SJSA1 (cell line): ENCODE data around the gene TNRC18. TPM values are rescaled to one million over a fixed set of nuclear protein-coding genes. Genes with fewer than 3 reads are reported as not detected.
"Not testable (repeated sequence)": the region's sequence is repeated elsewhere in the genome, so short reads cannot be mapped to it uniquely, and the experiment has no call there.

Source experiments
- DNase-seq, 2 experiments: peaks; one replicate each; pipeline ENCODE4 v3.0.0-alpha.2; 2015 to 2020; ENCODE audit warnings: low spot score in 2 of 2, low read depth in 1 of 2
- H3K27ac ChIP-seq: fragments of 250-450 bp; sonication (Bioruptor Pico); 2 replicates; pipeline ENCODE4 v1.5.1; 2020; ENCODE audit warnings: mild to moderate bottlenecking, moderate library complexity
- H3K27me3 ChIP-seq: fragments of 250-450 bp; sonication (Bioruptor Pico); replicated peaks from 2 replicates; pipeline ENCODE4 v1.5.1; 2020; ENCODE audit warnings: mild to moderate bottlenecking, moderate library complexity
- H3K36me3 ChIP-seq: fragments of 250-450 bp; sonication (Bioruptor Pico); 2 replicates; pipeline ENCODE4 v1.5.1; 2020; ENCODE audit warnings: mild to moderate bottlenecking
- H3K4me1 ChIP-seq: fragments of 250-450 bp; sonication (Bioruptor Pico); replicated peaks from 2 replicates; pipeline ENCODE4 v1.6.1; 2021; ENCODE audit warnings: mild to moderate bottlenecking
- H3K4me3 ChIP-seq: fragments of 250-450 bp; sonication (Bioruptor Pico); 2 replicates; pipeline ENCODE4 v1.5.1; 2020; ENCODE audit warnings: mild to moderate bottlenecking
- H3K9me3 ChIP-seq: fragments of 250-450 bp; sonication (Bioruptor Pico); replicated peaks from 2 replicates; pipeline ENCODE4 v1.5.1; 2020; ENCODE audit warnings: mild to moderate bottlenecking
- total RNA-seq: library from RNA; depleted of rRNA; stranded (reverse); fragments of >200 nt; shearing (Covaris generic); gene quantifications from 2 replicates; pipeline ENCODE4 v1.2.3, GENCODE V29; 2014

The TNRC18 gene
- total RNA-seq, 1 experiment from 2014 or later = 19.8 TPM

- H3K36me3 ChIP-seq = peaks cover 35% of the 10 kb centered on the region
- no peak overlapping the region for H3K4me3 ChIP-seq
- H3K27ac ChIP-seq = no peak overlapping the region
- no peaks in the 10 kb centered on the region for H3K27me3 ChIP-seq
- H3K4me1 ChIP-seq = no peaks in the 10 kb centered on the region
- no peak for DNase-seq
- H3K9me3 ChIP-seq = no peaks in the 10 kb centered on the region
These were observed 79.3 kb downstream of the TNRC18 start for GRCh38 chr7:5344342-5344741.

GRCh38 chr7:5343884-5344283 lies 79.8 kb downstream of the TNRC18 start:
- no peak for DNase-seq
- no peak overlapping the region for H3K4me3 ChIP-seq
- no peaks in the 10 kb centered on the region for H3K4me1 ChIP-seq
- no peaks in the 10 kb centered on the region for H3K27me3 ChIP-seq
- peaks cover 35% of the 10 kb centered on the region for H3K36me3 ChIP-seq
- no peak overlapping the region for H3K27ac ChIP-seq
- H3K9me3 ChIP-seq = no peaks in the 10 kb centered on the region

- Histone ChIP-seq H3K27me3 (no peaks in the 10 kb centered on the region), H3K36me3 (peaks cover 35% of the 10 kb centered on the region), H3K4me1 (no peaks in the 10 kb centered on the region), H3K9me3 (no peaks in the 10 kb centered on the region), H3K27ac (no peak overlapping the region), H3K4me3 (no peak overlapping the region)
- no peak for DNase-seq
These were observed 81.0 kb downstream of the TNRC18 start for GRCh38 chr7:5342631-5343030.

GRCh38 chr7:5339955-5340354 lies 83.7 kb downstream of the TNRC18 start:
- Histone ChIP-seq H3K4me1 (no peaks in the 10 kb centered on the region), H3K27ac (no peak overlapping the region), H3K4me3 (no peak overlapping the region), H3K27me3 (no peaks in the 10 kb centered on the region), H3K9me3 (no peaks in the 10 kb centered on the region), H3K36me3 (peaks cover 37% of the 10 kb centered on the region)
- DNase-seq = no peak

- Histone ChIP-seq H3K4me3 (no peak overlapping the region), H3K9me3 (no peaks in the 10 kb centered on the region), H3K4me1 (no peaks in the 10 kb centered on the region), H3K27ac (no peak overlapping the region), H3K36me3 (peaks cover 23% of the 10 kb centered on the region), H3K27me3 (no peaks in the 10 kb centered on the region)
- no peak for DNase-seq
These were observed 86.6 kb downstream of the TNRC18 start for GRCh38 chr7:5337047-5337446.

GRCh38 chr7:5334671-5335070 lies 89.0 kb downstream of the TNRC18 start:
- DNase-seq = no peak
- H3K4me1 ChIP-seq = no peaks in the 10 kb centered on the region
- peaks cover 23% of the 10 kb centered on the region for H3K36me3 ChIP-seq
- no peaks in the 10 kb centered on the region for H3K9me3 ChIP-seq
- H3K27me3 ChIP-seq = no peaks in the 10 kb centered on the region
- H3K4me3 ChIP-seq = no peak overlapping the region
- no peak overlapping the region for H3K27ac ChIP-seq

- H3K4me3 ChIP-seq = no peak overlapping the region
- no peak for DNase-seq
- H3K27ac ChIP-seq = no peak overlapping the region
- peaks cover 23% of the 10 kb centered on the region for H3K36me3 ChIP-seq
- no peaks in the 10 kb centered on the region for H3K27me3 ChIP-seq
- H3K9me3 ChIP-seq = no peaks in the 10 kb centered on the region
- no peaks in the 10 kb centered on the region for H3K4me1 ChIP-seq
These were observed 90.3 kb downstream of the TNRC18 start for GRCh38 chr7:5333121-5334045.

- Histone ChIP-seq H3K36me3 (peaks cover 23% of the 10 kb centered on the region), H3K4me1 (peaks cover 5% of the 10 kb centered on the region), H3K27me3 (no peaks in the 10 kb centered on the region), H3K9me3 (no peaks in the 10 kb centered on the region), H3K27ac (no peak overlapping the region), H3K4me3 (no peak overlapping the region)
- DNase-seq = no peak
These were observed 91.1 kb downstream of the TNRC18 start for GRCh38 chr7:5332579-5332978.

- Histone ChIP-seq H3K36me3 (peaks cover 13% of the 10 kb centered on the region), H3K4me3 (no peak overlapping the region), H3K27ac (no peak overlapping the region), H3K9me3 (no peaks in the 10 kb centered on the region), H3K4me1 (peaks cover 5% of the 10 kb centered on the region), H3K27me3 (no peaks in the 10 kb centered on the region)
- no peak for DNase-seq
These were observed 93.3 kb downstream of the TNRC18 start for GRCh38 chr7:5330288-5330687.

GRCh38 chr7:5324961-5325360 lies 98.7 kb downstream of the TNRC18 start:
- no peak for DNase-seq
- H3K27ac ChIP-seq = no peak overlapping the region

GRCh38 chr7:5323800-5324781 lies 99.5 kb downstream of the TNRC18 start:
- not testable (repeated sequence) for DNase-seq, H3K9me3 ChIP-seq, H3K27ac ChIP-seq, H3K27me3 ChIP-seq, H3K36me3 ChIP-seq, H3K4me3 ChIP-seq, H3K4me1 ChIP-seq

More at GRCh38 chr7:5324961-5325360, 98.7 kb downstream of the TNRC18 start:
- H3K9me3 ChIP-seq = no peaks in the 10 kb centered on the region
- H3K4me3 ChIP-seq = no peak overlapping the region
- peaks cover 5% of the 10 kb centered on the region for H3K4me1 ChIP-seq
- H3K27me3 ChIP-seq = no peaks in the 10 kb centered on the region
- peaks cover 5% of the 10 kb centered on the region; the same call in 1 of the 2 replicates for H3K36me3 ChIP-seq

- Histone ChIP-seq H3K27me3 (no peaks in the 10 kb centered on the region), H3K4me3 (no peak overlapping the region), H3K36me3 (peaks cover 5% of the 10 kb centered on the region; the same call in 1 of the 2 replicates), H3K4me1 (peaks cover 1% of the 10 kb centered on the region), H3K9me3 (no peaks in the 10 kb centered on the region), H3K27ac (no peak overlapping the region)
- DNase-seq = no peak
These were observed 100.8 kb downstream of the TNRC18 start for GRCh38 chr7:5322621-5323410.

GRCh38 chr7:5320802-5321396 lies 102.7 kb downstream of the TNRC18 start:
- Histone ChIP-seq H3K27ac (no peak overlapping the region), H3K9me3 (no peaks in the 10 kb centered on the region), H3K27me3 (no peaks in the 10 kb centered on the region), H3K4me3 (no peak overlapping the region), H3K36me3 (peaks cover 5% of the 10 kb centered on the region; the same call in 1 of the 2 replicates), H3K4me1 (no peaks in the 10 kb centered on the region)
- DNase-seq = no peak
